GM18870 (cell line): Measurements from ENCODE around the gene EIF1AX.
"Not testable (repeated sequence)": the region's sequence is repeated elsewhere in the genome, so short reads cannot be mapped to it uniquely, and the experiment has no call there.

Experiments used
- ATAC-seq: cut with Tn5 transposase; IDR thresholded peaks from one replicate; pipeline ENCODE4 v1.9.1; 2021; ENCODE audit warnings: moderate library complexity; ENCODE audit not compliant: unreplicated experiment

Gene EIF1AX

GRCh38 chrX:20141281-20142220, at the start of gene EIF1AX:
EIF1AX (minus strand) TSS chrX:20141838; CDS start chrX:20141640, 198 bp downstream.
- peak; percentile 98 for ATAC-seq

- ATAC-seq, result no peak
Measured at GRCh38 chrX:20189171-20189570, 47.5 kb upstream of the EIF1AX start.

GRCh38 chrX:20181598-20182329, 40.1 kb upstream of the EIF1AX start:
- no peak for ATAC-seq

- no peak for ATAC-seq
Measured at GRCh38 chrX:20177093-20177492, 35.5 kb upstream of the EIF1AX start.

- no peak for ATAC-seq
Measured at GRCh38 chrX:20173856-20174255, 32.2 kb upstream of the EIF1AX start.

GRCh38 chrX:20173313-20173712, 31.7 kb upstream of the EIF1AX start:
- ATAC-seq, result no peak

- no peak for ATAC-seq
Measured at GRCh38 chrX:20171887-20172286, 30.2 kb upstream of the EIF1AX start.

- ATAC-seq, result not testable (repeated sequence)
Measured at GRCh38 chrX:20162516-20162915, 20.9 kb upstream of the EIF1AX start.

GRCh38 chrX:20159797-20160385, 18.3 kb upstream of the EIF1AX start:
- ATAC-seq, result no peak

GRCh38 chrX:20151689-20152088, 10.1 kb upstream of the EIF1AX start:
- ATAC-seq, result no peak

- ATAC-seq, result no peak
Measured at GRCh38 chrX:20149326-20149725, 7.7 kb upstream of the EIF1AX start.

- no peak for ATAC-seq
Measured at GRCh38 chrX:20147561-20147960, 5.9 kb upstream of the EIF1AX start.

- no peak for ATAC-seq
Measured at GRCh38 chrX:20144491-20144890, 2.9 kb upstream of the EIF1AX start.

- no peak for ATAC-seq
Measured at GRCh38 chrX:20143561-20143960, 1.9 kb upstream of the EIF1AX start.

- no peak for ATAC-seq
Measured at GRCh38 chrX:20143111-20143510, 1.5 kb upstream of the EIF1AX start.

- ATAC-seq, result no peak
Measured at GRCh38 chrX:20140420-20140819, 1.2 kb downstream of the EIF1AX start.

- no peak for ATAC-seq
Measured at GRCh38 chrX:20139966-20140365, 1.7 kb downstream of the EIF1AX start.

GRCh38 chrX:20135944-20136343, 5.7 kb downstream of the EIF1AX start:
- no peak for ATAC-seq

- no peak for ATAC-seq
Measured at GRCh38 chrX:20132666-20133065, 9.0 kb downstream of the EIF1AX start.

- no peak for ATAC-seq
Measured at GRCh38 chrX:20130357-20130756, 11.3 kb downstream of the EIF1AX start.

GRCh38 chrX:20129547-20129946, 12.1 kb downstream of the EIF1AX start:
- no peak for ATAC-seq

- no peak for ATAC-seq
Measured at GRCh38 chrX:20128670-20129069, 13.0 kb downstream of the EIF1AX start.
